Loucy (cell line): ENCODE results near the gene TLE2.

Experiments used
- EZH2phosphoT487 ChIP-seq: fragments of 200-600 bp; IDR thresholded peaks from 2 replicates; pipeline ENCODE4 v1.6.1; 2018; ENCODE audit warnings: antibody characterized with exemption, mild to moderate bottlenecking, moderate library complexity, borderline replicate concordance
- TF ChIP-seq, protein P1 (sequence below): fragments of 200-600 bp; sonication (generic); conservative IDR thresholded peaks from 2 replicates; pipeline ENCODE4 v1.5.1; 2014; ENCODE audit warnings: mild to moderate bottlenecking, antibody characterized with exemption, low read length

DNA sequence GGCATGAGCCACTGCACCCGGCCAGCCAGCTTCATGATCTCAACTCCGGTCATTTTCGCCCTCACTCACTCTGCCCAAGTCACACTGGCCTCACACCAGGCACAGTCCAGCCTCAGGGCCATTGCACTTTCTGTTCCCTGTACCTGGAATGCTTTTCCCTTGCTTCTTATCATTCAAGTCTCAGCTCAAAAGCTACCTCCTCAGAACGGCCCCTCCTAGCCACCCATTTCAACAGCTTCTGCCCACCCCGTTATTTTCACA is 2.5 kb upstream of the TLE2 start:
- TF ChIP-seq, protein P1, sequence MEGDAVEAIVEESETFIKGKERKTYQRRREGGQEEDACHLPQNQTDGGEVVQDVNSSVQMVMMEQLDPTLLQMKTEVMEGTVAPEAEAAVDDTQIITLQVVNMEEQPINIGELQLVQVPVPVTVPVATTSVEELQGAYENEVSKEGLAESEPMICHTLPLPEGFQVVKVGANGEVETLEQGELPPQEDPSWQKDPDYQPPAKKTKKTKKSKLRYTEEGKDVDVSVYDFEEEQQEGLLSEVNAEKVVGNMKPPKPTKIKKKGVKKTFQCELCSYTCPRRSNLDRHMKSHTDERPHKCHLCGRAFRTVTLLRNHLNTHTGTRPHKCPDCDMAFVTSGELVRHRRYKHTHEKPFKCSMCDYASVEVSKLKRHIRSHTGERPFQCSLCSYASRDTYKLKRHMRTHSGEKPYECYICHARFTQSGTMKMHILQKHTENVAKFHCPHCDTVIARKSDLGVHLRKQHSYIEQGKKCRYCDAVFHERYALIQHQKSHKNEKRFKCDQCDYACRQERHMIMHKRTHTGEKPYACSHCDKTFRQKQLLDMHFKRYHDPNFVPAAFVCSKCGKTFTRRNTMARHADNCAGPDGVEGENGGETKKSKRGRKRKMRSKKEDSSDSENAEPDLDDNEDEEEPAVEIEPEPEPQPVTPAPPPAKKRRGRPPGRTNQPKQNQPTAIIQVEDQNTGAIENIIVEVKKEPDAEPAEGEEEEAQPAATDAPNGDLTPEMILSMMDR: no peak
- TF ChIP-seq EZH2phosphoT487: no peak
